ENCODE measurements around the gene NUDT3. TPM values are rescaled to one million over a fixed set of nuclear protein-coding genes. Genes with fewer than 3 reads are reported as not detected.

Gene NUDT3
- polyA plus RNA-seq, 2 of the 4 experiments (the other 2 are of a cell fraction), result 5.2 to 13.4 TPM

DNA sequence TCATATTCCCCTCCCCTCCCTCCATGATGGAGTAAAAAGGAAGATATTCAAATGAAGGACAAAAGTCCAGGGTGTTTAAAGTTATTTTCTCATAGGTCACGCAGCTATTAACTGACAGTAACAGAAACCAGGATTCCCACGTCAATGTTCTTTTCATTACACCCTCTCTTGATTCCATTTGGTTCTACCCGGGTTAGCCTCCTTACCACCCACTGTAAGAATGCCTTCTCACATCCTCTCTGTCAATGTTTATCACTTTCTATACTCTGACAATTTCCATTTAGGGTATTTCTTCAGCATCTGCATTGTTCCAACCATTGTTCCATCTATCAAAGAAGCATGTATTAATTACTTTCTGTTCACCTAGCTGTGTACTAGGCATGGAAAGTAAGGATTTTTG is 52.1 kb downstream of the NUDT3 start:
- no peak overlapping the region for H3K4me2 ChIP-seq
- no peak for FAIRE-seq
- TF ChIP-seq EHMT2 (IDR thresholded peaks at IDR 0.05; ENCODE audit: low read depth) (no peak), MYC (IDR thresholded peaks at IDR 0.05; ENCODE audit: borderline replicate concordance, low read length) (no peak), ZC3H11A (IDR thresholded peaks at IDR 0.05) (no peak), SREBF2 (IDR thresholded peaks at IDR 0.05) (no peak), HDAC2 (IDR thresholded peaks at IDR 0.05) (no peak), MAZ (IDR thresholded peaks at IDR 0.05; ENCODE audit: borderline replicate concordance, low read depth, low read length) (no peak), NFE2L2 (conservative IDR thresholded peaks at IDR 0.05; ENCODE audit: low read length) (no peak)
- TF ChIP-seq, protein P1, sequence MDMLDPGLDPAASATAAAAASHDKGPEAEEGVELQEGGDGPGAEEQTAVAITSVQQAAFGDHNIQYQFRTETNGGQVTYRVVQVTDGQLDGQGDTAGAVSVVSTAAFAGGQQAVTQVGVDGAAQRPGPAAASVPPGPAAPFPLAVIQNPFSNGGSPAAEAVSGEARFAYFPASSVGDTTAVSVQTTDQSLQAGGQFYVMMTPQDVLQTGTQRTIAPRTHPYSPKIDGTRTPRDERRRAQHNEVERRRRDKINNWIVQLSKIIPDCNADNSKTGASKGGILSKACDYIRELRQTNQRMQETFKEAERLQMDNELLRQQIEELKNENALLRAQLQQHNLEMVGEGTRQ (IDR thresholded peaks at IDR 0.05), result no peak
- TF ChIP-seq, protein P2, sequence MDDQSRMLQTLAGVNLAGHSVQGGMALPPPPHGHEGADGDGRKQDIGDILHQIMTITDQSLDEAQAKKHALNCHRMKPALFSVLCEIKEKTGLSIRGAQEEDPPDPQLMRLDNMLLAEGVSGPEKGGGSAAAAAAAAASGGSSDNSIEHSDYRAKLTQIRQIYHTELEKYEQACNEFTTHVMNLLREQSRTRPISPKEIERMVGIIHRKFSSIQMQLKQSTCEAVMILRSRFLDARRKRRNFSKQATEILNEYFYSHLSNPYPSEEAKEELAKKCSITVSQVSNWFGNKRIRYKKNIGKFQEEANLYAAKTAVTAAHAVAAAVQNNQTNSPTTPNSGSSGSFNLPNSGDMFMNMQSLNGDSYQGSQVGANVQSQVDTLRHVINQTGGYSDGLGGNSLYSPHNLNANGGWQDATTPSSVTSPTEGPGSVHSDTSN (IDR thresholded peaks at IDR 0.05), result no peak
- TF ChIP-seq, protein P3, sequence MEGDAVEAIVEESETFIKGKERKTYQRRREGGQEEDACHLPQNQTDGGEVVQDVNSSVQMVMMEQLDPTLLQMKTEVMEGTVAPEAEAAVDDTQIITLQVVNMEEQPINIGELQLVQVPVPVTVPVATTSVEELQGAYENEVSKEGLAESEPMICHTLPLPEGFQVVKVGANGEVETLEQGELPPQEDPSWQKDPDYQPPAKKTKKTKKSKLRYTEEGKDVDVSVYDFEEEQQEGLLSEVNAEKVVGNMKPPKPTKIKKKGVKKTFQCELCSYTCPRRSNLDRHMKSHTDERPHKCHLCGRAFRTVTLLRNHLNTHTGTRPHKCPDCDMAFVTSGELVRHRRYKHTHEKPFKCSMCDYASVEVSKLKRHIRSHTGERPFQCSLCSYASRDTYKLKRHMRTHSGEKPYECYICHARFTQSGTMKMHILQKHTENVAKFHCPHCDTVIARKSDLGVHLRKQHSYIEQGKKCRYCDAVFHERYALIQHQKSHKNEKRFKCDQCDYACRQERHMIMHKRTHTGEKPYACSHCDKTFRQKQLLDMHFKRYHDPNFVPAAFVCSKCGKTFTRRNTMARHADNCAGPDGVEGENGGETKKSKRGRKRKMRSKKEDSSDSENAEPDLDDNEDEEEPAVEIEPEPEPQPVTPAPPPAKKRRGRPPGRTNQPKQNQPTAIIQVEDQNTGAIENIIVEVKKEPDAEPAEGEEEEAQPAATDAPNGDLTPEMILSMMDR (IDR thresholded peaks at IDR 0.05), result no peak
- CTCF ChIA-PET, result interaction anchor here (0.8 to 1.2 kb wide), 2 partner anchors 120 to 144 kb away, joined by 3 to 4 read pairs; no protein-coding TSS in a partner anchor
- H3K9me3 ChIP-seq, result no peaks in the 10 kb centered on the region
- H3K4me1 ChIP-seq, result 0 out of 3 replicates have a peak, but pooled peaks cover 2% of the 10 kb centered on the region
- POLR2A ChIA-PET, result no interaction called here
- no peak overlapping the region for H3K27ac ChIP-seq
- 96% methylated on average over 3 of the region's 3 CpGs for WGBS (ENCODE audit: missing lambda C conversion rate)
- no peak for ATAC-seq
- DNase-seq (ENCODE audit: low read depth in 1 of 2, low spot score in 1 of 2), result no peak
- no peak overlapping the region for H3K4me3 ChIP-seq

- 0 out of 3 replicates have a peak, but pooled peaks cover 2% of the 10 kb centered on the region for H3K4me1 ChIP-seq
- FAIRE-seq (no peak), DNase-seq (ENCODE audit: low read depth in 1 of 2, low spot score in 1 of 2) (no peak), ATAC-seq (no peak)
- ChIA-PET CTCF (interaction anchor here (0.8 to 1.3 kb wide), 3 partner anchors 75 to 176 kb away, joined by 3 to 5 read pairs (median 3); no protein-coding TSS in a partner anchor), POLR2A (no interaction called here)
- TF ChIP-seq MAFK (IDR thresholded peaks at IDR 0.05; ENCODE audit: partially characterized antibody) (peak; percentile 92), SMC3 (IDR thresholded peaks at IDR 0.05) (no peak)
- H3K4me2 ChIP-seq, result no peak overlapping the region
- no peak overlapping the region for H3K27ac ChIP-seq
- WGBS (ENCODE audit: missing lambda C conversion rate), result 90% methylated on average over 3 of the region's 3 CpGs
- H3K9me3 ChIP-seq, result no peaks in the 10 kb centered on the region
- H3K4me3 ChIP-seq, result no peak overlapping the region
Observed at GRCh38 chr6:34339971-34340370, 52.5 kb downstream of the NUDT3 start.

- DNase-seq (ENCODE audit: low read depth in 1 of 2, low spot score in 1 of 2), result no peak
- 38% methylated on average over 1 of the region's 1 CpG for WGBS (ENCODE audit: missing lambda C conversion rate)
- H3K4me2 ChIP-seq, result no peak overlapping the region
- no peak overlapping the region for H3K4me3 ChIP-seq
- ChIA-PET CTCF (interaction anchor here (1.2 to 1.3 kb wide), 2 partner anchors 75 to 176 kb away, joined by 3 to 5 read pairs; no protein-coding TSS in a partner anchor), POLR2A (no interaction called here)
- TF ChIP-seq EP300 (IDR thresholded peaks at IDR 0.05) (no peak), HEYL (CRISPR knock-in tag; IDR thresholded peaks at IDR 0.05) (no peak), SMC3 (IDR thresholded peaks at IDR 0.05) (no peak), CEBPB (IDR thresholded peaks at IDR 0.05) (no peak), NR3C1 (IDR thresholded peaks at IDR 0.05) (no peak), RFX5 (IDR thresholded peaks at IDR 0.05) (no peak), FOXS1 (CRISPR knock-in tag; IDR thresholded peaks at IDR 0.05) (no peak), POLR2A (IDR thresholded peaks at IDR 0.05; ENCODE audit: low read length) (no peak), ZFP36 (IDR thresholded peaks at IDR 0.05; ENCODE audit: borderline replicate concordance, partially characterized antibody) (no peak), FOSL2 (IDR thresholded peaks at IDR 0.05) (no peak), FOSL2 (CRISPR knock-in tag; IDR thresholded peaks at IDR 0.05) (no peak), CHD4 (IDR thresholded peaks at IDR 0.05; ENCODE audit: borderline replicate concordance) (no peak), MYC (IDR thresholded peaks at IDR 0.05; ENCODE audit: borderline replicate concordance, low read length) (no peak), HOXA7 (CRISPR knock-in tag; IDR thresholded peaks at IDR 0.05) (no peak)
- TF ChIP-seq, protein P4, sequence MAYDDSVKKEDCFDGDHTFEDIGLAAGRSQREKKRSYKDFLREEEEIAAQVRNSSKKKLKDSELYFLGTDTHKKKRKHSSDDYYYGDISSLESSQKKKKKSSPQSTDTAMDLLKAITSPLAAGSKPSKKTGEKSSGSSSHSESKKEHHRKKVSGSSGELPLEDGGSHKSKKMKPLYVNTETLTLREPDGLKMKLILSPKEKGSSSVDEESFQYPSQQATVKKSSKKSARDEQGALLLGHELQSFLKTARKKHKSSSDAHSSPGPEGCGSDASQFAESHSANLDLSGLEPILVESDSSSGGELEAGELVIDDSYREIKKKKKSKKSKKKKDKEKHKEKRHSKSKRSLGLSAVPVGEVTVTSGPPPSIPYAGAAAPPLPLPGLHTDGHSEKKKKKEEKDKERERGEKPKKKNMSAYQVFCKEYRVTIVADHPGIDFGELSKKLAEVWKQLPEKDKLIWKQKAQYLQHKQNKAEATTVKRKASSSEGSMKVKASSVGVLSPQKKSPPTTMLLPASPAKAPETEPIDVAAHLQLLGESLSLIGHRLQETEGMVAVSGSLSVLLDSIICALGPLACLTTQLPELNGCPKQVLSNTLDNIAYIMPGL (CRISPR knock-in tag; IDR thresholded peaks at IDR 0.05; ENCODE audit: borderline replicate concordance), result no peak
- no peaks in the 10 kb centered on the region for H3K9me3 ChIP-seq
- no peak for FAIRE-seq
- no peak overlapping the region for H3K27ac ChIP-seq
- ATAC-seq, result no peak
- 0 out of 3 replicates have a peak, but pooled peaks cover 2% of the 10 kb centered on the region for H3K4me1 ChIP-seq
Observed at GRCh38 chr6:34339432-34339831, 53.0 kb downstream of the NUDT3 start.

Data from A549 (cell line).